Breast epithelium (tissue), 4 donors: ENCODE data around the gene MAP7. TPM values are rescaled to one million over a fixed set of nuclear protein-coding genes. Genes with fewer than 3 reads are reported as not detected.
"Not testable (repeated sequence)": the region's sequence is repeated elsewhere in the genome, so short reads cannot be mapped to it uniquely, and the experiment has no call there.

Experiments
- DNase-seq, 2 donors: peaks; one replicate each; pipeline ENCODE4 v3.0.0-alpha.2; 2019; ENCODE audit warnings: low spot score in 2 of 2
- H3K27ac ChIP-seq, 2 donors: fragments of 200-600 bp; sonication (generic) in 1 of 2; one replicate each; pipeline ENCODE4 v1.5.1; 2016 to 2019; ENCODE audit warnings: mild to moderate bottlenecking in 1 of 2
- H3K27me3 ChIP-seq, 2 donors: fragments of 200-600 bp; sonication (generic) in 1 of 2; one replicate each; pipeline versions ENCODE4 v1.5.1 to v1.6.0; 2017 to 2019; ENCODE audit warnings: control low read depth in 1 of 2, mild to moderate bottlenecking in 1 of 2
- H3K36me3 ChIP-seq: fragments of 200-600 bp; one replicate; pipeline ENCODE4 v1.5.1; 2019
- H3K4me1 ChIP-seq, 2 donors: fragments of 200-600 bp; sonication (generic); one replicate each; pipeline ENCODE4 v1.5.1; 2016 to 2019; ENCODE audit warnings: control low read depth in 1 of 2
- H3K4me3 ChIP-seq, 3 donors: fragments of 200-600 bp; sonication (generic); 1 replicate in 2 of 3; 2 replicates in 1 of 3; pipeline ENCODE4 v1.5.1; 2016 to 2019; ENCODE audit warnings: mild to moderate bottlenecking in 3 of 3, moderate library complexity in 2 of 3
- H3K9me3 ChIP-seq, 2 donors: fragments of 200-600 bp; sonication (generic) in 1 of 2; one replicate each; pipeline ENCODE4 v1.5.1; 2016 to 2019; ENCODE audit warnings: control low read depth in 1 of 2
- CTCF ChIP-seq, 3 donors: fragments of 450-650 bp; IDR thresholded peaks; one replicate each; pipeline ENCODE4 v1.5.1; 2016 to 2017; ENCODE audit warnings: antibody characterized with exemption in 3 of 3, mild to moderate bottlenecking in 3 of 3, moderate library complexity in 3 of 3
- POLR2A ChIP-seq: fragments of 450-650 bp; IDR thresholded peaks from one replicate; pipeline ENCODE4 v1.6.1; 2016; ENCODE audit warnings: antibody characterized with exemption, mild to moderate bottlenecking, moderate library complexity
- POLR2AphosphoS5 ChIP-seq, 3 donors: sonication (generic); formaldehyde crosslinking; IDR thresholded peaks; one replicate each; pipeline ENCODE4 v1.6.1; 2017; ENCODE audit warnings: antibody characterized with exemption in 3 of 3
- intact Hi-C: fragments of 100-400 bp; cut with DNase I; formaldehyde crosslinking; loops from one replicate; pipeline ENCODE4 v1.15.1; 2023; ENCODE audit warnings: low total_unique reads
- total RNA-seq, 3 donors: library from RNA; depleted of rRNA; stranded (reverse); fragments of >200 nt; gene quantifications; one replicate each; pipeline ENCODE4 v1.1.0, GENCODE V29; 2016

Gene MAP7
- total RNA-seq, 3 donors from 2014 or later: 14.2 to 42.4 (median 16.4) TPM

- H3K27me3 ChIP-seq: no peaks in the 10 kb centered on the region
- intact Hi-C loops: no loop called here
- DNase-seq: no peak
- H3K4me3 ChIP-seq: no peak overlapping the region
- no peaks in the 10 kb centered on the region for H3K9me3 ChIP-seq
- H3K36me3 ChIP-seq: no peaks in the 10 kb centered on the region
- TF ChIP-seq POLR2AphosphoS5 (IDR thresholded peaks at IDR 0.05): no peak
- no peak overlapping the region for H3K27ac ChIP-seq
- H3K4me1 ChIP-seq: no peaks in the 10 kb centered on the region
Observed at GRCh38 chr6:136382676-136383252, 167.5 kb downstream of the MAP7 start.

- H3K4me1 ChIP-seq: no peaks in the 10 kb centered on the region
- H3K36me3 ChIP-seq: no peaks in the 10 kb centered on the region
- TF ChIP-seq CTCF (IDR thresholded peaks at IDR 0.05) (peak in 1 of 3 donors; percentile 18), POLR2AphosphoS5 (IDR thresholded peaks at IDR 0.05) (no peak), POLR2A (no peak)
- H3K9me3 ChIP-seq: no peaks in the 10 kb centered on the region
- DNase-seq: no peak
- H3K4me3 ChIP-seq: no peak overlapping the region
- no peak overlapping the region for H3K27ac ChIP-seq
- intact Hi-C loops: no loop called here
- no peaks in the 10 kb centered on the region for H3K27me3 ChIP-seq
Observed at GRCh38 chr6:136378888-136379287, 171.3 kb downstream of the MAP7 start.

GRCh38 chr6:136375836-136376235 is 174.4 kb downstream of the MAP7 start:
- H3K4me1 ChIP-seq, H3K27ac ChIP-seq, H3K27me3 ChIP-seq, H3K36me3 ChIP-seq, H3K4me3 ChIP-seq, H3K9me3 ChIP-seq, DNase-seq, intact Hi-C loops: not testable (repeated sequence)

GRCh38 chr6:136371959-136372358 is 178.3 kb downstream of the MAP7 start:
- TF ChIP-seq CTCF (IDR thresholded peaks at IDR 0.05): no peak
- no peak for TF ChIP-seq POLR2AphosphoS5 (IDR thresholded peaks at IDR 0.05)
- no peak for TF ChIP-seq POLR2A
- intact Hi-C loops: no loop called here
- Histone ChIP-seq H3K36me3 (no peaks in the 10 kb centered on the region), H3K4me3 (no peak overlapping the region), H3K27me3 (no peaks in the 10 kb centered on the region), H3K4me1 (no peaks in the 10 kb centered on the region), H3K27ac (peak overlapping the region in 1 of 2 donors; percentile 34), H3K9me3 (no peaks in the 10 kb centered on the region)
- DNase-seq: no peak

GRCh38 chr6:136370988-136371728 is 179.1 kb downstream of the MAP7 start:
- intact Hi-C loops: no loop called here
- no peaks in the 10 kb centered on the region for H3K9me3 ChIP-seq
- no peak for TF ChIP-seq POLR2AphosphoS5 (IDR thresholded peaks at IDR 0.05)
- no peak for TF ChIP-seq CTCF (IDR thresholded peaks at IDR 0.05)
- no peak for TF ChIP-seq POLR2A
- H3K36me3 ChIP-seq: no peaks in the 10 kb centered on the region
- H3K27me3 ChIP-seq: no peaks in the 10 kb centered on the region
- DNase-seq: no peak
- H3K27ac ChIP-seq: no peak overlapping the region
- no peak overlapping the region for H3K4me3 ChIP-seq
- H3K4me1 ChIP-seq: no peaks in the 10 kb centered on the region

- no peak overlapping the region for H3K4me3 ChIP-seq
- TF ChIP-seq CTCF (IDR thresholded peaks at IDR 0.05) (no peak), POLR2A (no peak), POLR2AphosphoS5 (IDR thresholded peaks at IDR 0.05) (no peak)
- no peak overlapping the region for H3K27ac ChIP-seq
- peak; percentile 26 to 63 for DNase-seq
- H3K9me3 ChIP-seq: no peaks in the 10 kb centered on the region
- no peaks in the 10 kb centered on the region for H3K36me3 ChIP-seq
- intact Hi-C loops: no loop called here
- no peaks in the 10 kb centered on the region for H3K4me1 ChIP-seq
- no peaks in the 10 kb centered on the region for H3K27me3 ChIP-seq
Observed at GRCh38 chr6:136365776-136366354, 184.4 kb downstream of the MAP7 start.
